Prostate gland (tissue), 2 donors: ENCODE data around the gene SERBP1.

Experiments
- POLR2A ChIP-seq: fragments of 450-650 bp; IDR thresholded peaks from one replicate; pipeline ENCODE4 v1.6.1; 2016; ENCODE audit warnings: antibody characterized with exemption, mild to moderate bottlenecking
- POLR2AphosphoS5 ChIP-seq: sonication (generic); formaldehyde crosslinking; IDR thresholded peaks from one replicate; pipeline ENCODE4 v1.6.1; 2017; ENCODE audit warnings: antibody characterized with exemption
- TF ChIP-seq, protein P1 (sequence below), 4 experiments: fragments of 200-600 bp in 2 of 4; fragments of 450-650 bp in 2 of 4; sonication (generic) in 2 of 4; IDR thresholded peaks; 1 replicate in 3 of 4; 2 replicates in 1 of 4; pipeline ENCODE4 v1.5.1; 2016 to 2019; ENCODE audit warnings: antibody characterized with exemption in 4 of 4, mild to moderate bottlenecking in 2 of 4, moderate library complexity in 2 of 4

DNA sequence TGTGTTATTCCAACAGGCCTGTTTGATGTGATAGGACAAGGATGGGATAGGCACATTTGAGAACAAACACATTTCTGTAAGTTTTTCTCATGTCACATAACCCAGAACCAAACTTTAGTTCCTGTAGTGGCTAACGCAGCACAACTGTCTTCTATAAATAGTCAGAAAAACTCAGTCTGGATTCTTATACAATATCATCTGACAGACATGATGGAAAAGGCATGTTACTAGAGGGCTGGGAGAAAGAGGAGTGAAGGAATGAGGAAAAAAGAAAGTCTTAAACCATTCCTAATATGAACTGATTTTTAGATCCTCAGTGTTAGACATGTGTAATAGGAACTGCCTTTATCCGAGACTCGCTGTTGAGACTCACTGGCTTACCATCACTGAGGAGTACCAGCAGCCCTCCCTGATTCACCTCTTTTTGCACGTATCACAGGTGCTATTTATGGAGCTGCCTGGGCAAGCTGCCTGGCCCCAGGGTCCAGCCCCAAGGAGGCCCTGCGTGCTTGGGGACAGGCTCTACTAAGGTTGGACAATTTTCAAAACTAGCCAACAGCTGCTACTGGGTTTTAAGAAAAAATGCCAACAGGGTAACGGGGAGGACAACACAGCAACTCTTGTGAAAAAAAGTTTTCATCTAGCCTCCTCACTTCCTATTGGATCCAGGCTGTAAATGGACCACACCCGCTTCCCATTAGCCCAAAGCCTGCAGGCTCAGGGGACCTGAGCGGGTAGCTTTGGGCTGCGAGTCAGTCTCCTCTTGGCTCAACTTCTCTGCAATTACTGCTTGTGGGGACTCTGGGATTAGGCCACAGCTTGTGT is 30.7 kb upstream of the SERBP1 start:
- TF ChIP-seq, protein P1, sequence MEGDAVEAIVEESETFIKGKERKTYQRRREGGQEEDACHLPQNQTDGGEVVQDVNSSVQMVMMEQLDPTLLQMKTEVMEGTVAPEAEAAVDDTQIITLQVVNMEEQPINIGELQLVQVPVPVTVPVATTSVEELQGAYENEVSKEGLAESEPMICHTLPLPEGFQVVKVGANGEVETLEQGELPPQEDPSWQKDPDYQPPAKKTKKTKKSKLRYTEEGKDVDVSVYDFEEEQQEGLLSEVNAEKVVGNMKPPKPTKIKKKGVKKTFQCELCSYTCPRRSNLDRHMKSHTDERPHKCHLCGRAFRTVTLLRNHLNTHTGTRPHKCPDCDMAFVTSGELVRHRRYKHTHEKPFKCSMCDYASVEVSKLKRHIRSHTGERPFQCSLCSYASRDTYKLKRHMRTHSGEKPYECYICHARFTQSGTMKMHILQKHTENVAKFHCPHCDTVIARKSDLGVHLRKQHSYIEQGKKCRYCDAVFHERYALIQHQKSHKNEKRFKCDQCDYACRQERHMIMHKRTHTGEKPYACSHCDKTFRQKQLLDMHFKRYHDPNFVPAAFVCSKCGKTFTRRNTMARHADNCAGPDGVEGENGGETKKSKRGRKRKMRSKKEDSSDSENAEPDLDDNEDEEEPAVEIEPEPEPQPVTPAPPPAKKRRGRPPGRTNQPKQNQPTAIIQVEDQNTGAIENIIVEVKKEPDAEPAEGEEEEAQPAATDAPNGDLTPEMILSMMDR (IDR thresholded peaks at IDR 0.05): no peak
- TF ChIP-seq POLR2A (no peak), POLR2AphosphoS5 (no peak)
